ENCODE data around the gene PIK3R2. TPM values are rescaled to one million over a fixed set of nuclear protein-coding genes. Genes with fewer than 3 reads are reported as not detected.

Gene PIK3R2
- total and polyA plus RNA-seq, 2 of the 13 experiments (the other 11 are each of a cell fraction or from before 2014, with no cell fraction given): 18.6 to 25.3 TPM

DNA sequence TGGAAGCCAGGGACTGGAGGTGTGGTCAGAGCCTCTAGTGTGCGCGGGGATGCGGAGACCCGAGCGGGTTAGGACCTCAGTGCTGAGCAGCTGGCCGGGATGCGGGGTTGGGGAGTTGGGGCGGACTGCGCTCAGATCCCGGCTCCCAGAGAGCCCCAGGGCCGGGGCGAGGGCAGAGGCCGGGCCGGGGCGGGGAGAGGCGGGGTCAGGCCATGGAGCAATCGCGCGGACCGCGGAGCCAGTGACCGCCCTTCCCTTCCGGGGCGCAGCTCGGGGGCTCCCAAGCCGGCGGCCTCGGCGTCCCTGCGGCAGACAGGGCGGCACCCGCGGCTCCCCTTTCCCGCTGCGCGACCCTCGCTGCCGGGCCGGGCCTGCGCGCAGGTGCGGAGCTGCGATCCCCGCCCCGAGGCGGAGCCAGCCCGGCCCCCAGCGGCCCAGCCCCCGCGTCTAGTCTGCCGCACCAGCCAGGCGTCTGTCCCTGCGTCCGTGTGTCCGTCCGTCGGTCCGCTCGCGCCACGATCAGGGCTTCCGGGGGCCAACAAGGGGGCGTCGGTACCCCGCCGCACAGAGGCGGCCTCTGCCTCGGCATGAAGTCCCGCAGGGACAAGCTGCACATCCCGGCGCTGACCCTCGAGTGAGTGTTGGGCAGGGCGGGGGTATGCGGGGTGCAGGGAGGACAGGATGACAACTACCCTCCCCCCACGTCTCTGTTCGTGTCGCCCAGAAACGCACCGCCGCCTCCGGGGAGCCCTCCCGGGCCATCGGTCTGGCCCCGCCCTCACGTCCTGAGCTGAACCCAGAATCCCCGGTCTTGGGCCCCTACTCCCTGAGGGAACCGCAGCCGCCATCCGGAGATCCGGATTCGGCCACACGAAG, 43.0 kb upstream of the PIK3R2 start (continued):
- TF ChIP-seq, protein P1, sequence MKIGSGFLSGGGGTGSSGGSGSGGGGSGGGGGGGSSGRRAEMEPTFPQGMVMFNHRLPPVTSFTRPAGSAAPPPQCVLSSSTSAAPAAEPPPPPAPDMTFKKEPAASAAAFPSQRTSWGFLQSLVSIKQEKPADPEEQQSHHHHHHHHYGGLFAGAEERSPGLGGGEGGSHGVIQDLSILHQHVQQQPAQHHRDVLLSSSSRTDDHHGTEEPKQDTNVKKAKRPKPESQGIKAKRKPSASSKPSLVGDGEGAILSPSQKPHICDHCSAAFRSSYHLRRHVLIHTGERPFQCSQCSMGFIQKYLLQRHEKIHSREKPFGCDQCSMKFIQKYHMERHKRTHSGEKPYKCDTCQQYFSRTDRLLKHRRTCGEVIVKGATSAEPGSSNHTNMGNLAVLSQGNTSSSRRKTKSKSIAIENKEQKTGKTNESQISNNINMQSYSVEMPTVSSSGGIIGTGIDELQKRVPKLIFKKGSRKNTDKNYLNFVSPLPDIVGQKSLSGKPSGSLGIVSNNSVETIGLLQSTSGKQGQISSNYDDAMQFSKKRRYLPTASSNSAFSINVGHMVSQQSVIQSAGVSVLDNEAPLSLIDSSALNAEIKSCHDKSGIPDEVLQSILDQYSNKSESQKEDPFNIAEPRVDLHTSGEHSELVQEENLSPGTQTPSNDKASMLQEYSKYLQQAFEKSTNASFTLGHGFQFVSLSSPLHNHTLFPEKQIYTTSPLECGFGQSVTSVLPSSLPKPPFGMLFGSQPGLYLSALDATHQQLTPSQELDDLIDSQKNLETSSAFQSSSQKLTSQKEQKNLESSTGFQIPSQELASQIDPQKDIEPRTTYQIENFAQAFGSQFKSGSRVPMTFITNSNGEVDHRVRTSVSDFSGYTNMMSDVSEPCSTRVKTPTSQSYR (CRISPR knock-in tag; IDR thresholded peaks at IDR 0.05; ENCODE audit: borderline replicate concordance): no peak
- TF ChIP-seq ZNF569 (CRISPR knock-in tag; IDR thresholded peaks at IDR 0.05; ENCODE audit: borderline replicate concordance) (no peak), GABPA (IDR thresholded peaks at IDR 0.05; ENCODE audit: low read depth, low read length) (no peak), GABPA (CRISPR knock-in tag; IDR thresholded peaks at IDR 0.05; ENCODE audit: low read depth) (0 out of 2 replicates have a peak, but pooled peaks have one; percentile 2), ZNF772 (CRISPR knock-in tag; IDR thresholded peaks at IDR 0.05) (no peak), PAWR (CRISPR knock-in tag; IDR thresholded peaks at IDR 0.05; ENCODE audit: borderline replicate concordance) (no peak), KDM5A (IDR thresholded peaks at IDR 0.05; ENCODE audit: borderline replicate concordance, low read length) (no peak), ZNF773 (CRISPR knock-in tag; IDR thresholded peaks at IDR 0.05; ENCODE audit: borderline replicate concordance) (0 out of 2 replicates have a peak, but pooled peaks have one; percentile 21), PLRG1 (conservative IDR thresholded peaks at IDR 0.05) (no peak), TBX3 (IDR thresholded peaks at IDR 0.05; ENCODE audit: borderline replicate concordance) (0 out of 2 replicates have a peak, but pooled peaks have one; percentile 6)
- TF ChIP-seq, protein P2, sequence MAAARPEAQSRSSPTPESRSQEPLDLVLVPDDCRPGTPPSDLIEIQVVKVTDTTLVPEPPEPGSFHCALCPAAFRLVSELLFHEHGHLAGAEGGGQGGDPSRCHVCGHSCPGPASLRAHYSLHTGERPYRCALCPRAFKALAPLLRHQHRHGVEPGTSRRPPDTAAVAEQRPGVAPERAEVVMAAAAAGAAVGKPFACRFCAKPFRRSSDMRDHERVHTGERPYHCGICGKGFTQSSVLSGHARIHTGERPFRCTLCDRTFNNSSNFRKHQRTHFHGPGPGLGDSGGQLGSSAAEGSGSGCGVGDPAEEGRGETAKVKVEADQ (CRISPR knock-in tag; IDR thresholded peaks at IDR 0.05; ENCODE audit: borderline replicate concordance): no peak
- TF ChIP-seq, protein P3, sequence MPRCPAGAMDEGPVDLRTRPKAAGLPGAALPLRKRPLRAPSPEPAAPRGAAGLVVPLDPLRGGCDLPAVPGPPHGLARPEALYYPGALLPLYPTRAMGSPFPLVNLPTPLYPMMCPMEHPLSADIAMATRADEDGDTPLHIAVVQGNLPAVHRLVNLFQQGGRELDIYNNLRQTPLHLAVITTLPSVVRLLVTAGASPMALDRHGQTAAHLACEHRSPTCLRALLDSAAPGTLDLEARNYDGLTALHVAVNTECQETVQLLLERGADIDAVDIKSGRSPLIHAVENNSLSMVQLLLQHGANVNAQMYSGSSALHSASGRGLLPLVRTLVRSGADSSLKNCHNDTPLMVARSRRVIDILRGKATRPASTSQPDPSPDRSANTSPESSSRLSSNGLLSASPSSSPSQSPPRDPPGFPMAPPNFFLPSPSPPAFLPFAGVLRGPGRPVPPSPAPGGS (CRISPR knock-in tag; IDR thresholded peaks at IDR 0.05): 0 out of 2 replicates have a peak, but pooled peaks have one; percentile 43
- TF ChIP-seq, protein P4, sequence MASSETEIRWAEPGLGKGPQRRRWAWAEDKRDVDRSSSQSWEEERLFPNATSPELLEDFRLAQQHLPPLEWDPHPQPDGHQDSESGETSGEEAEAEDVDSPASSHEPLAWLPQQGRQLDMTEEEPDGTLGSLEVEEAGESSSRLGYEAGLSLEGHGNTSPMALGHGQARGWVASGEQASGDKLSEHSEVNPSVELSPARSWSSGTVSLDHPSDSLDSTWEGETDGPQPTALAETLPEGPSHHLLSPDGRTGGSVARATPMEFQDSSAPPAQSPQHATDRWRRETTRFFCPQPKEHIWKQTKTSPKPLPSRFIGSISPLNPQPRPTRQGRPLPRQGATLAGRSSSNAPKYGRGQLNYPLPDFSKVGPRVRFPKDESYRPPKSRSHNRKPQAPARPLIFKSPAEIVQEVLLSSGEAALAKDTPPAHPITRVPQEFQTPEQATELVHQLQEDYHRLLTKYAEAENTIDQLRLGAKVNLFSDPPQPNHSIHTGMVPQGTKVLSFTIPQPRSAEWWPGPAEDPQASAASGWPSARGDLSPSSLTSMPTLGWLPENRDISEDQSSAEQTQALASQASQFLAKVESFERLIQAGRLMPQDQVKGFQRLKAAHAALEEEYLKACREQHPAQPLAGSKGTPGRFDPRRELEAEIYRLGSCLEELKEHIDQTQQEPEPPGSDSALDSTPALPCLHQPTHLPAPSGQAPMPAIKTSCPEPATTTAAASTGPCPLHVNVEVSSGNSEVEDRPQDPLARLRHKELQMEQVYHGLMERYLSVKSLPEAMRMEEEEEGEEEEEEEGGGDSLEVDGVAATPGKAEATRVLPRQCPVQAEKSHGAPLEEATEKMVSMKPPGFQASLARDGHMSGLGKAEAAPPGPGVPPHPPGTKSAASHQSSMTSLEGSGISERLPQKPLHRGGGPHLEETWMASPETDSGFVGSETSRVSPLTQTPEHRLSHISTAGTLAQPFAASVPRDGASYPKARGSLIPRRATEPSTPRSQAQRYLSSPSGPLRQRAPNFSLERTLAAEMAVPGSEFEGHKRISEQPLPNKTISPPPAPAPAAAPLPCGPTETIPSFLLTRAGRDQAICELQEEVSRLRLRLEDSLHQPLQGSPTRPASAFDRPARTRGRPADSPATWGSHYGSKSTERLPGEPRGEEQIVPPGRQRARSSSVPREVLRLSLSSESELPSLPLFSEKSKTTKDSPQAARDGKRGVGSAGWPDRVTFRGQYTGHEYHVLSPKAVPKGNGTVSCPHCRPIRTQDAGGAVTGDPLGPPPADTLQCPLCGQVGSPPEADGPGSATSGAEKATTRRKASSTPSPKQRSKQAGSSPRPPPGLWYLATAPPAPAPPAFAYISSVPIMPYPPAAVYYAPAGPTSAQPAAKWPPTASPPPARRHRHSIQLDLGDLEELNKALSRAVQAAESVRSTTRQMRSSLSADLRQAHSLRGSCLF (CRISPR knock-in tag; IDR thresholded peaks at IDR 0.05; ENCODE audit: borderline replicate concordance): no peak
- TF ChIP-seq, protein P5, sequence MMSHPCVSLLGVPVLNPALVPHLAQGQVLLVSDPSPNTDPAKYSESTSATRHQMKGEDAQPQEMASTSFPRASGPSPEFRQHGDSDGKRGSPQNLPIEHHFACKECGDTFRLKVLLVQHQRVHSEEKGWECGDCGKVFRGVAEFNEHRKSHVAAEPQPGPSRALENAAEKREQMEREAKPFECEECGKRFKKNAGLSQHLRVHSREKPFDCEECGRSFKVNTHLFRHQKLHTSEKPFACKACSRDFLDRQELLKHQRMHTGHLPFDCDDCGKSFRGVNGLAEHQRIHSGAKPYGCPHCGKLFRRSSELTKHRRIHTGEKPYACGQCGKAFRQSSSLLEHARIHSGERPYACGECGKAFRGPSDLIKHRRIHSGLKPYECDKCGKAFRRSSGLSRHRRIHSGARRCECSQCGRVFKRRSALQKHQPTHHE (CRISPR knock-in tag; IDR thresholded peaks at IDR 0.05; ENCODE audit: borderline replicate concordance): 0 out of 2 replicates have a peak, but pooled peaks have one; percentile 13
